HG03064 (cell line): ENCODE measurements around the gene SKAP1.
"Not testable (repeated sequence)": the region's sequence is repeated elsewhere in the genome, so short reads cannot be mapped to it uniquely, and the experiment has no call there.

Experiments used
- ATAC-seq: cut with Tn5 transposase; IDR thresholded peaks from one replicate; pipeline ENCODE4 v1.9.1; 2021; ENCODE audit warnings: low read depth; ENCODE audit not compliant: unreplicated experiment

The SKAP1 gene

GRCh38 chr17:48228720-48229119 is 201.3 kb downstream of the SKAP1 start:
- no peak for ATAC-seq

GRCh38 chr17:48225725-48226567 is 204.1 kb downstream of the SKAP1 start:
- ATAC-seq: no peak

- no peak for ATAC-seq
Measured at GRCh38 chr17:48223945-48224344, 206.1 kb downstream of the SKAP1 start.

- ATAC-seq: no peak
Measured at GRCh38 chr17:48219617-48220016, 210.4 kb downstream of the SKAP1 start.

GRCh38 chr17:48215583-48216139 is 214.4 kb downstream of the SKAP1 start:
- ATAC-seq: no peak

GRCh38 chr17:48213797-48214196 is 216.2 kb downstream of the SKAP1 start:
- no peak for ATAC-seq

- no peak for ATAC-seq
Measured at GRCh38 chr17:48211787-48212186, 218.2 kb downstream of the SKAP1 start.

GRCh38 chr17:48211011-48211410 is 219.0 kb downstream of the SKAP1 start:
- no peak for ATAC-seq

- ATAC-seq: no peak
Measured at GRCh38 chr17:48209973-48210372, 220.0 kb downstream of the SKAP1 start.

GRCh38 chr17:48207776-48208544 is 222.1 kb downstream of the SKAP1 start:
- no peak for ATAC-seq

- ATAC-seq: not testable (repeated sequence)
Measured at GRCh38 chr17:48207036-48207435, 223.0 kb downstream of the SKAP1 start.

GRCh38 chr17:48202959-48203358 is 227.1 kb downstream of the SKAP1 start:
- ATAC-seq: no peak

- no peak for ATAC-seq
Measured at GRCh38 chr17:48198950-48199541, 231.0 kb downstream of the SKAP1 start.

- no peak for ATAC-seq
Measured at GRCh38 chr17:48195910-48196309, 234.1 kb downstream of the SKAP1 start.

- no peak for ATAC-seq
Measured at GRCh38 chr17:48194097-48194550, 235.9 kb downstream of the SKAP1 start.

- no peak for ATAC-seq
Measured at GRCh38 chr17:48192321-48192731, 237.7 kb downstream of the SKAP1 start.

- ATAC-seq: no peak
Measured at GRCh38 chr17:48191362-48191761, 238.7 kb downstream of the SKAP1 start.

- ATAC-seq: no peak
Measured at GRCh38 chr17:48190871-48191270, 239.1 kb downstream of the SKAP1 start.

- ATAC-seq: no peak
Measured at GRCh38 chr17:48187872-48188608, 242.0 kb downstream of the SKAP1 start.

GRCh38 chr17:48186317-48186716 is 243.7 kb downstream of the SKAP1 start:
- not testable (repeated sequence) for ATAC-seq
